HCEC 1CT (cell line): Measurements from ENCODE around the gene TIPIN.

ENCODE experiments used
- DNase-seq: peaks from one replicate; pipeline ENCODE4 v3.0.0-alpha.2; 2017

Gene TIPIN

GRCh38 chr15:66294932-66295235, 61.6 kb downstream of the TIPIN start:
- peak; percentile 18 for DNase-seq

DNA sequence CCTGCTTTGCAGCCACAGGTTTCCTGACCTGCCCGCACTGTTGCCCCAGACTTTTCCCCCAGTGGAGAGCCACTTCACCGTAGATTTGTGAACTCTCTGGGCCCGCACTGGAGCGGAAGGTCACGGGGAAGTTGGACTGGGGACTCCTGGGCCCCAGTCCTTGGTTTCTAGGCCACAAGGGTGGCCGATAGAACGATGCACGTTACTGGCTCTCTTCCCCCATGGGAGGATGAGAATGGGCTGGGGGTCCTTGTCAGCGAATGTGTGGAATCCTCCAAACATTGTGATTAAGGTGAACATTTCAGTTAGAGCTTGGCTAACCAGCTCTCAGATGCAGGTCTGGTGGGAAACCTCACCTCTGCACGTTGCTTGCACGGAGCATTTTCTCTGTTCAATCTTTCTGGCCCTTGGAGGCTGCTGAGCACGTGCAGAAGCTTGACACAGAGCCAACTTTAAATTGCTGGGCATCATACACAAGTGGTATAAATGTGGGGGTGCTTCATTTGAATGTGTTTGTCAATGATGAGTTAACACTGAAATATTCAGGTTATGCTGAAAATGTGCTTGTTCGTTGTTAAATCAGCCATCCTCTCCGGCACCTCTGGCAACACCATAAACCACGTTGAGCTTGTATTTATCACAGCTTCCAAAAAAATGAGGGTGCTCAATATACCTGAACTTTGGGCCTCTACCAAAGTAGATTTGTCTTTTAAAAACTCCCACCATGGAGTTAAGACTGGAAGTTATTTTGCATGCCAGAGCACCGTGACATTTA, 62.1 kb downstream of the TIPIN start:
- peak; percentile 81 for DNase-seq

DNA sequence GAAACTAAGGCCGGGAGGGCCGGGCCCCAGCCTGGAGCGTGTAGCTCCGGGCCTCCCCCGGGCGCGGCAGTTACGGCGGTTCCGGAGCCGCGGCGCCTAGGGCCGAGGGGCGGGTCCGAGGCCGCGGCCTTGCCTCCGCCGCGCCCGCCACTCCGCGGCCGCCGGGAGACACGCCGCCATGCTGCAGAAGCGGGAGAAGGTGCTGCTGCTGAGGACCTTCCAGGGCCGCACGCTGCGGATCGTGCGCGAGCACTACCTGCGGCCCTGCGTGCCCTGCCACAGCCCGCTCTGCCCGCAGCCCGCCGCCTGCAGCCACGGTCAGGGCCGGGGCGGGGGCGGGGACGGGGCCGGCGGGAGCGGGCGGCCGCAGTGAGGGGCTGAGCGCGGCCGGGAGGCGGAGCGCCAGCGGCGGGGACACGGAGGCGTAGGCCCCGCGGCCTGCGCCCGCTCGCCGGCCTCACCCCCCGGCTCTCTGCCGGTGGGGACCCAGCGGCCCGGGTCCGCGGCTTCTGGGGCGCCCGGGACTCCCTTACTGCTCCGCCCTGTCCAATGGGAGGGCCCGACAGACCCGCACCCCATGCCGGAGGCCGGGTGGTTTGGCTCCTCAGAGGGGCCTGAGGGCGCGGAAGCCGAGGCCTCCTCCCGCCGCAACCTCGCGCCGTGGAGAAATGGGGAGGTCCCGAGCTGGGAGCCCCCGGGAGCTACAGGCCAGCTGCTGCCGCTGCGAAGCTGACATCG, 62.9 kb downstream of the TIPIN start, which contains the start of gene DIS3L:
TSS of gene DIS3L (plus strand) at position 150 of the 738 bp plus-strand sequence. CDS start at position 179, 29 bp downstream.
- peak; percentile 57 for DNase-seq

DNA sequence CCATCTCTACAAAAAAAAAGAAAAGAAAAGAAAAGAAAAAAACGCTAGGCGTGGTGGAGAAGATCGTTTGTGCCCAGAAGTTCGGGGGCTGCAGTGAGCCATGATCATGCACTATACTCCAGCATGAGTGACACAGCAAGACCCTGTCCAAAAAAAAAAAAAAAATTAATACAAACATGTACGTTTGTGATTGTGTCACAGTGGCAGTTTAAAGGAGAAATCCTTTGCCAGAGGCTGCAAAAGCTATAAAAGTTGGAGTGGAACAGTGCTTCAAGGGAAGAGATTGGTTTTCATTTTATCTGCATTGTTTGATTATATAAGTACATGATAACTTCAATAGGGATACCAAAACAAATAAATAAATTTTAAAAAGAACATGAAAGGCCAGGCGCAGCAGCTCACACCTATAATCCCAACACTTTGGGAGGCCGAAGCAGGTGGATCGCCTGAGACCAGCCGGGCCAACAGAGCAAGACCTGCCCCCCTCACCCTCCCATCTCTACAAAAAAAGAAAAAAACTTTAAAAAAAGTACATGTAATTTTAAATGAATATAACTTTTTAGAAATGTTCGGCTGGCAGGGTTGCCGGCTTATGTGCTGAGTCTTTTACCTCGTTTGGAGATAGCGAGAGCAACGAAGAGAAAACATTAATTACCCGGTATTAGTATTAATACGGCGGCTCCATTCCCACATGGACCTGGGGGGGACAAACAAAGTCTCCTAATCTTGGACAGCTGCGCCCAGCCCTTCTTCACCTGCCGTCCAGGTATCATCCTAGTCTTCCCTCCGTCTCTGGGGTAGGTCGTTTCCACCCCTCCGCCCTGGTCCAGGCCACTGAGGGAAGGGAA, 63.7 kb downstream of the TIPIN start:
- DNase-seq: no peak

DNA sequence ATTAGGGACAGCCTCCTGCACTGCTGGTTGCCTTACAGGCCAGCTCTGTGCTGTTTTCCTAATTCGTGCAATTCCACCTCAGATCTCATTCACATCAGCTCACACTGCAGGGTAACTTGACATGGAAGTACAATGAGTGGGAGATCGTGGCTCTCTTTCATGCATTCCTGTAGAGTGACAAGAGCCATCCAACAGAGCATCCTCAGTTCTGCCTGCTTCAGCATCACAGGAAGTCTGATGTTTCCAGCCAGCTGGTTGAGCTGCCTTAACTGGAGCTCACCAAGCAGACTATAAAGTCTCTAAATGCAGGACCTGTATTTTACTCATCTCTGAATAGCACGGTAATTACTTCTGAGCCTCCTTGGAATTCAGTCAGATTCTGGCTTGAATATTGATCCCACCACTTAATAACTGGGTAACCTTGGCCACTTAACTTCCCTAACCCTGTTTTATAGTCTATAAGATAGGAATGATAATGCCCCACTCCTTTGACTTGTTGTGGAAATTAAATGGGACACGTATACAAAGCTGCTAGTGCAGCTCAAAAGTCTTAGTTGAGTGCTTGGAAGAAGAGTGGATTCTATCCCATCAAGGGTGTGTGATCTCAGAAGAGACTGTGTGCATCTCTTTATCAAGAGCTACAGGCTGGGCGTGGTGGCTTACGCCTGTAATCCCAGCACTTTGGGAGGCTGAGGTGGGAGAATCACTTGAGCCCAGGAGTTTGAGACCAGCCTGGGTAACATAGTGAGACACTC, 64.5 kb downstream of the TIPIN start:
- peak; percentile 3 for DNase-seq

- DNase-seq: no peak
These were observed 66.0 kb downstream of the TIPIN start for GRCh38 chr15:66290518-66290917.

- DNase-seq: no peak
These were observed 66.5 kb downstream of the TIPIN start for GRCh38 chr15:66290007-66290406.

DNA sequence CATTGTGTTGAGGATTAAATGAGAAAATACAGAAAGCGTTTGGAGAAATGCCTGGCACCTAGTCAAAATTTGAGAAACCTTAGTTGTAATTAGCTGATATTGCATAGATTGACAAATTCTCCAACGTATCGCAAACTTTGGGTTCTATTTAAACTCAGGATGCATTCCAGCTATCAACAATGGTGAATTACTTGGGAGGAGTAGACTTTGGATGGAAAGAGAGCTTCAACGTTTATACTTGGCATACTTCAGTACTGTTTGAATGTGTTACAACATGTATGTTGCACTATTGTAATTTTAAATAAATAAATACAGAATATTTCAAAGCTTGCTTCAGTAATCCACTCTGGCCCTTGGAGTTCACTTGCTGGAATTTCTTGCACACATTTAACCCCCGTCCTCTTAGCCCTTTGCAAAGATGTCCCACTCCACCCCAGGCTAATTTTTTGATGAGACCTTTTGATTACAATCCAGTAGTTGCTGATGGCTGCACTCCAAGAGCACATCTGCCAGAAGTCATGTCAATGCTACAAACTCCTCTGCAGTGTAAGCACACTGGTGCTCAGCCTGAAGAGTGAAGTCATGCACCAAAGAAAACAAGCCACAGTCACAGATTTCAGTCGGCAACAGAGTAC, 67.8 kb downstream of the TIPIN start:
- peak; percentile 6 for DNase-seq

- no peak for DNase-seq
These were observed 68.4 kb downstream of the TIPIN start for GRCh38 chr15:66288093-66288492.

- DNase-seq: peak; percentile 11
These were observed 68.9 kb downstream of the TIPIN start for GRCh38 chr15:66287461-66288057.
